Fibroblast of lung (primary cell): Measurements from ENCODE around the gene KLK15.

Experiments used
- CTCF ChIP-seq, 2 donors: IDR thresholded peaks in 1 of 2; conservative IDR thresholded peaks in 1 of 2; 1 replicate in 1 of 2; 2 replicates in 1 of 2; pipeline ENCODE4 v1.5.1; 2011 to 2012; ENCODE audit warnings: low read length in 2 of 2, control low read depth in 1 of 2, inconsistent platforms in 1 of 2, low read depth in 1 of 2, mild to moderate bottlenecking in 1 of 2
- EZH2 ChIP-seq: IDR thresholded peaks from 2 replicates; pipeline ENCODE4 v1.5.1; 2012; ENCODE audit warnings: low read length, control low read depth, mild to moderate bottlenecking; ENCODE audit errors: missing control alignments

GRCh38 chr19:50780753-50781435 lies 52.5 kb downstream of the KLK15 start:
- TF ChIP-seq CTCF (conservative IDR thresholded peaks at IDR 0.05 in 1 of 2, IDR thresholded peaks at IDR 0.05 in 1 of 2; ENCODE audit: low read depth in 1 of 2, low read length in 2 of 2) = no peak
- TF ChIP-seq EZH2 = no peak
